GM19455 (cell line): ENCODE results near the gene PDE11A.

Source experiments
- ATAC-seq: cut with Tn5 transposase; IDR thresholded peaks from one replicate; pipeline ENCODE4 v1.9.1; 2021; ENCODE audit not compliant: unreplicated experiment

PDE11A gene

GRCh38 chr2:177582000-177582399 is 490.6 kb downstream of the PDE11A start:
- no peak for ATAC-seq

- ATAC-seq = no peak
These were observed 493.0 kb downstream of the PDE11A start for GRCh38 chr2:177579486-177580036.

GRCh38 chr2:177578454-177578853 is 494.1 kb downstream of the PDE11A start:
- no peak for ATAC-seq

- ATAC-seq = no peak
These were observed 495.5 kb downstream of the PDE11A start for GRCh38 chr2:177577075-177577474.

GRCh38 chr2:177575358-177575757 is 497.2 kb downstream of the PDE11A start:
- ATAC-seq = no peak

- no peak for ATAC-seq
These were observed 498.2 kb downstream of the PDE11A start for GRCh38 chr2:177574356-177574755.
